ENCODE data around the gene SDC4.
A peak's percentile ranks its signal among the peaks of the same experiment; 100 is the strongest.

Gene SDC4

DNA sequence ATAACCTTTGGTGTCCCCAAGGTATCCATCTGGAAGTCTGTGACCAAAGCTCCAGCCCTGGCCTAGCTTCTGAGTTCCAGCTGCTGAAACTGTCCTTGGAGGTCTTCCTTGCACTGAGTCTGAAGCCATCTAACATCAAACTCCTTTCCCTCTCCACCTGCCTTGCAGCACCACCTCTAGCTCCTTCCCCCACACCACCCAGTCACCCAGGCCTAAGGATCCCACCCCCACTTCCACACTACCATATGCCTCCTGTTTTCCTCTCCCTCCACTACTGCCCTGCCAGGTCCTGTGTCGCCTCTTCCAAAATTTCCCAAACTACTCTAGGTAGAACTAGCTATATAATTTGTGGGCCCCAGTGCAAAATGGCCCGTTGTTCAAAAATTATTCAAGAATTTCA lies 29.3 kb downstream of the SDC4 start:
- no peak for DNase-seq (ENCODE audit: low spot score)

DNA sequence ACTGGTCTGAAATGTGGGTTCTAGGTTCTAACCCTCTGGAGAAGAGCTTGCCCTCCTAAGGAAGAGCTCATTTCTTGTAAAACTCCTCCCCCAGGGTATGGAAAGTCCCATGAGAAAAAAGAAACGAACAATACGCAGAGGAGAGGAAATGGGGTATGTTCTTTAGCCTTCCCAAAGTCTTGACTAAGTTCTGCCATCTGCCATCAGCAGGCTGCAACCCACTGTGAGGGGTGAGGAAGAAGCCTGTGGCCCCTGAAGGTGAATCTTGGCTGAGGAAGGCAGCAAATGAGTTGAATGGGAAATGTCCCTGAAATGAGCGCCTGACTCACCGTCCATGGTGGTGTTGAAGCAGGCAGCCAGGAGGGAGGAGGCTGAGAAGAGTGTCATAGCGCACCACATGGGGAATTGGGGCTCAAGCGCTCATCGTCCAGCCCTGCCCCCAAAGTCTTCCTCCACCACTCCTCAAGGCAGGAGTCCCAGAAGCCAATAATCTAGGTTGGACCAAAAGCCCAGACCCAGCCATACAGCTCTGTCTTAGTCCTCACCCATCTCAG lies 29.8 kb downstream of the SDC4 start:
- DNase-seq (ENCODE audit: low spot score) = no peak

DNA sequence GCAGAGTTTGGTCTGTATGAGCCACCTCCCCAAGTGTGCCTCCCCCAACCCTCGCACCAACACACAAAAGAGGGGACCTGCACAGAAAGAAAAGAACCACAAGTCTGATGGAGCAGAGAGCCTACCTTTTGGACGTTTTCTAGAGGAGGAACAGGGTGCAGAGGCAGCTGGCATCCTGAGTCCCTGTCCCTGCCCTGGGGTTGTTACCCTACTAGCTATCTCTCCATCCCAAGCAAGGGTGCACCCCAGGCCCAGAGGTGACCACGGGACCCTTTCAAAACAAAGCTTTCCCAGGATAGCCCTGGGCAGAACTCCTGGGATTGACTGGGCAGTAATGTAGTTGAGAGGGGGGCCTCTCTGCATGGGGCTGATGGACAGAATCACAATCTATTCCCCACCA lies 30.4 kb downstream of the SDC4 start:
- no peak for DNase-seq (ENCODE audit: low spot score)

DNA sequence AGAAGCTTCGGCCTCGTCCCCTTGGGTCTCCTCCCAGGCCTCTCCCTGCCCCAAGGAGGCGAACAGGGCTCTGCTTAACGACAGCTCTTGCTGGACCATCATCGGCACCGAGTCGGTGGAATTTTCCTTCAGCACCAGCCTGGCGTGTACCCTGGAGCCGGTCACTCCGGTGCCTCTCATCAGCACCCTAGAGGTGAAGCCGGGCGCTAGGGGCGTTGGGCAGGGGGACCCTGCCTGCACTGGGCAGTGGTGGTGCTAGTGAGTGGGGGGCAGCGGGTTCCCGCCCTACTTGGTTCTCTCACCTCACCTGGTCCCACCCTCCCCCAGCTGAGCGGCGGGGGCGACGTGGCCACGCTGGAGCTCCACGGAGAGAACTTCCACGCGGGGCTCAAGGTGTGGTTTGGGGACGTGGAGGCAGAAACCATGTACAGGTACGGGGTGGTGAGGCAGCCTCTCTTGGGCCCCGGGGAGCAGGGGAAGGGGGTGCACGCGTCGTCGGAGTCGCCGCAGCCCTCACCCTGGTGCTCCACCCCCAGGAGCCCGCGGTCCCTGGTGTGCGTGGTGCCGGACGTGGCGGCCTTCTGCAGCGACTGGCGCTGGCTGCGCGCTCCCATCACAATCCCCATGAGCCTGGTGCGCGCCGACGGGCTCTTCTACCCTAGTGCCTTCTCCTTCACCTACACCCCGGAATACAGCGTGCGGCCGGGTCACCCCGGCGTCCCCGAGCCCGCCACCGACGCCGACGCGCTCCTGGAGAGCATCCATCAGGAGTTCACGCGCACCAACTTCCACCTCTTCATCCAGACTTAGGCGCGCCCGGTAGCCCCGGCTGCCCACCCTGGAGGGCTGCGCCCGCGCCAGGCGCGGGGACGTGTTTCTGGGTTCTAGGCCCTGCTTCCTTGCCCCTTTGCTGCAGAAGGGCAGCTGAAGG lies 31.8 kb downstream of the SDC4 start:
- DNase-seq (ENCODE audit: low spot score) = no peak

DNA sequence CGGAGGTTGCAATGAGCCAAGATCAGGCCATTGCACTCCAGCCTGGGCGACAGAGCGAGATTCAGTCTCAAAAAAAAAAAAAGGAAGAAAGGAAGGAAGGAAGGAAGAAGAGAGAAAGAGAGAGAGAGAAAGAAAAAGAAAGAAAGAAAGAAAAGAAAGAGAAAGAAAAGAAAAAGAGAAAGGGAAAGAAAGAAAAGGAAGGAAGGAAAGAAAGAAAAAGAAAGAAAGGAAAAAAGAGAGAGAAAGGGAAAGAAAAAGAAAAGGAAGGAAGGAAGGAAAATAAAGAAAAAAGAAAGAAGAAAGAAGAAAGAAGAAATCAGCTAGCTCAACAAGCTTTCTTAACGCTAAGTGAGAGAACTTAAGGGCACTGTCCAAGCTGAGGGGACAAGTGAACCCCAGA lies 32.6 kb downstream of the SDC4 start:
- DNase-seq (ENCODE audit: low spot score) = no peak

DNA sequence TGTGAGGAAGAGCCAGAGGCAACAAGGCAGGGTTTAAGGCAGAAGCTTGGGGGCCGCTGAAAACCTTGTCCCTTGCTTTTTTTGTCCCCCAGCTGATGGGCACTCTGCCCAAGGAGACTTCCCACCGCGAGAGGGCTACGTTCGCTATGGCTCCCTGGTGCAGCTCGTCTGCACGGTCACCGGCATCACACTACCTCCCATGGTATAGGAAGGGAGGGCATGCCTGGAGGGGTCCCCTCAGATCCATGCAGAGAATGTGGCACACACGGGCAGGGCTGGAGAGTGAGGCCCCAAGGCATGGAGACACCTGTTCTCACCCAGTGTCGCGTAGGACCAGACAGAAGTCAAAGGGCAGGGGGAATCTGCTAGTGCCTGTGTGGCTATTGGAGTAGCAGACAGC lies 34.3 kb downstream of the SDC4 start:
- DNase-seq (ENCODE audit: low spot score) = no peak

DNA sequence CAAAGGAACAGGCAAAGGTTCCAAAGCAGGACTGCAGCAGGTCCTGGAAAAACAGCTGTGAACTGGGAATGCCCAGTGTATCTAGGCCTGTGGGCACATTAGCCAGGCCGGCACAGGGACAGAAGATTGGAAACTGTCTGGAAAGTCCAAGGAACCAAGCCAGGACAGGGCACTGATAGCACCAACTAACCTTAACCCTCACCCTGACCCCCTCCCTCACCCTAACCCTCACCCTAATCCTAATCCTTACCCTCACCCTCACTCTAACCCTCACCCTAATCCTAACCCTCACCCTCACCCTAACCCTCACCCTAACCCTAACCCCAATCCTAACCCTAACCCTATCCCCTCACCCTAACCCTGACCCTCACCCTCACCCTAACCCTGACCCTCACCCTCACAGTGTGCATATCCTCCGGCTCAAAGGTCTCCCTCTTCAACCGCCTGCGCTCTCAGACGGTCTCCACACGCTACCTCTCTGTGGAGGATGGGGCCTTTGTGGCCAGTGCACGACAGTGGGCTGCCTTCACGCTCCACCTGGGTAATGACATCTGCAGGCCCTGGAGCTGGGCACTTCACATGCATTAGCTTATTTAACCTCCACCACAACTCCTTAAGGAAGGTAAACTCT lies 35.0 kb downstream of the SDC4 start:
- DNase-seq (ENCODE audit: low spot score) = no peak

DNA sequence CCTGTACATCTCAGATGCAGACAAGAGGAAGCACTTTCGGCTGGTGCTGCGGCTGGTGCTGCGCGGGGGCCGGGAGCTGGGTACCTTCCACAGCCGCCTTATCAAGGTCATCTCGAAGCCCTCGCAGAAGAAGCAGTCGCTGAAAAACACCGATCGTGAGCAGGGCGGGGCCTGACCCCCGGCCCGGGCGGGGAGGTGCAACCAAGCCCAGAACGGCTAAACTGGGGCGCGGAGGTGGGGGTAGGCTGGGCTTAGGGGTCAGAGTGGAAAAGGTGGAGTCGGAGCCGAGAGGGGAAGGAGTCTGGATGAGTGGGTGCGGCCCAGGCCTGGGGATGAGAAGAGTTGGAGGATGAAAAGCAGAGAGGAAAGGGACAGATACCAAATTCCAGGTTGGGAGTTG lies 36.0 kb downstream of the SDC4 start:
- DNase-seq (ENCODE audit: low spot score) = no peak

DNA sequence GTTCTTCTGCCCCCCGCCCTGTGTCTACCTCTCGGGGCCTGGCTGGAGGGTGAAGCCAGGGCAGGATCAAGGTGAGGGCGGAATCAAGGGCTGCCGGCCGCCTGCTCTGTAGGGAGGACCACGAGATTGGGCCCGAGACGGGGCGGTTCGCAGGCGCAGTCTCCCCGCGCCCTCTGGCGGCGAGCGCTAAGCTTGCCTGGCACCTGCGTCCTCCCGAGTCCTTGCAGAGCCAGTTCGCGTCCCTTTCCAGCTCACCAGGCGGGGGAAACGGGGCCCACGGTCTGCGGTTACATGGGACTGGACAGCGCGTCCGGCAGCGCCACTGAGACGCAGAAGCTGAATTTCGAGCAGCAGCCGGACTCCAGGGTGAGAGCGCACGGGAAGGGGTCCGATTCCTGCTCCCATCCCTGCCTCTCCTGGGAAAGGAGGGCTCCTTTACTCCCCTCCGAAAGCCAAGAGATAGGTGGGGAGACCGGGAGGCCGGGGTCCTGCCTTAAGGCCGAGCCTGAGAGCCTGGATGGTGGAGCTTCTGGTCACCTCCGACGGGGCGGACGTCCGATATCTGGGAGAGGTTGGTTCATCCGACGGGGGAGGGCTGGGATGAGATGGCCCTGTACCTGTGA lies 36.5 kb downstream of the SDC4 start:
- peak; percentile 51 for DNase-seq (ENCODE audit: low spot score)

DNA sequence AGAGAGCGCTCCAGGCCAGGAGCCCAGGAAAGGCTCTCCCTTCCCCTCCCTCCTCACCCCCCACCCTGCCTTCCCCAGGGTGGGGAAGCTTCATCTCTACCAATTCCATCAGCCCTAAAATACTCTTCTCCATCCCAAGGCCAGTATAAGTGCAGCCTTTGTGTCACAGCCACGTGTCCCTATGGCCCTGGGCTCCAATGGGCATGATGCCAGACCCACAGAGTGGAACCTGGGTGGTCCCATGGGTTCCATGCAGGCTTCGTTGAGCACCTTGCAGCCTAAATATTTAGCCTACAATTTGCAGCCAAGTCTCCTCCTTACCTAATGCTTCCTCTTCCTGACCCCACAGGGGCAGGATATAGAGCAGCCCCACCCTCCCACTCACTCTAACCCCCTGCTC lies 39.1 kb downstream of the SDC4 start:
- DNase-seq (ENCODE audit: low spot score) = no peak

DNA sequence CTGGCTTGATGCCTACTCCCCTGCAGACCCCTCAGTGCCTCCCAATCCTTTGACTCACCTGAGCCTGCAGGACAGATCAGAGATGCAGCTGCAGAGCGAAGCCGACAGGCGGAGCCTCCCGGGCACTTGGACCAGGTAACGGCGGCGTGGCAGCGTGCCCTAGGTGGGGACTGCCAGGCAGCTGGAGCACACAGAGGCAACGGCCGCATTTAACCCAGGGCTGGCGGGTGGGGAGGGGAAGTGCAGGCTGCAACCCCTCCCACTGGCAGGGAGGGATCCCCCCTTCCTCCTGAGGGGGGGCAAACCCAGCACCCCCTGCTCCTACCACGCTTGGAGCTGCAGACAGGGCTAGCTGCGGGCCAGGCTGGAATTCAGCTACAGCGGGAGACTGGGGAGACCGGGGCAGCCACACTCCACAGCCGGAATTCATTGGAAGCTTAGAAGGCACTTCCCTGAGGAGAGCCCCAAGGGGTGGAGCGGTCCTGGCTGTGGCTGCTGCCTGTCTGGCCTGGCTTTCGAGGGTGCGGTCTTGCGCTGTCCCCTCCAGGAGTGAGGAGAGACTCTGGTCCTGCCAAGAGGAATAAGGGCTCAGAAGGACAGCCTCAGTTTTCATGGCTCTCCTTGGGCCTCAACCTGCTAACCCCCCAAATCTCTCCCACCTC lies 40.0 kb downstream of the SDC4 start, which contains the start of gene MATN4:
Gene MATN4 (minus strand): TSS at position 183 of the 662 bp plus-strand sequence. CDS start 2,717 bp downstream, outside the sequence.
- DNase-seq (ENCODE audit: low spot score) = no peak

DNA sequence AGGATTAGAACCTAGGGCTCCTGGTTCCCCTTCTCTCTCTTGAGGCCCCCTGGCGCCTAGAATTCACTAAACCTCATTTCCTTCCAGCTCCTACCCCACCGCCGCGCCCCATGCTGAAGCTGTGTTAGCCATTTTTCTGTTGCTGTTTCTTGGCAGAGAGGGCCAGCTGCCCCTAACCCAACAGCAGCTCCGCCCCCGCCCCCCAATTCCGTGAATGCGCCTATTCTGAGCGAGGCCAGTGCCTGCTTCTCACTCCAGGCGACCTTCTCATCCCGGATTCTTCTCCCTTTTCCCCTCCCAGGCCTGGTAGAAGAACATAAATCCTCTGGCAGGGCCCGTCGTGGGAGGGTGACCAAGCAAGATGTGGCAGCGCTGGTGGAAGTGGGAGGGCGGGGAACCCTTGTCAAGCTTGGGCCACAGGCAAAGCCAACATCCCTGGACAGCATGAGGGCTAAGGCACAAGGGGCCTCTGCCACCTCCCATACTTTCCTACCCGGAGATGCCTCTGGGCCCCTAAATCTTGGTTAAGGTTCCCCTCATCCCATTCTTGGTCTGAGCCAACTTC lies 41.1 kb downstream of the SDC4 start:
- no peak for DNase-seq (ENCODE audit: low spot score)

DNA sequence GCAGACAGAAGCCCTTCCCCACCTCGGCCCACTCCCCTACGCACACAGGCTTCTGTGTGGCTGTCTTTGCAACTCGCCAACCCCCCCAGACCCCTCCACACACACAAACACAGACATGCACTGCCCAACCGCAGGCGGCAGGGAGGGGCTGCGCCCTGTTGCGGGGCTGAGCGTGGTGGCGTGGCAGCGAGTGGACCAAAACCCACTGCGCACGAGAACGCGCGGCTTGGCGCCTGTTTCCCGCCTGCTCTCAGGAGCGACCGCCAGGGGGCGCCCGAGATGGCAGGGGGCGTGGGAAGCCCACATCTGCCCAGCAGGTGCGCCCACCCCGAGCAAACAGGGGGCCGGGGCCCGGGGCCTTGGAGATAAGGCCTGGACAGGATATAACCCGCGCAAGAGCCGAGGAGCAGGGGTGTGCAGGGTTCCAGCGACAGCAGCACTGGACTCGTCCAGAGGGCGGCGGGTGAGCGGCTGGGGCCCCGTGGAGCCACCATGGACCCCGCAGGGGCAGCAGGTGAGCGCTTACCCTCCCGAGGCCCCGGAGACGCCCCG lies 41.7 kb downstream of the SDC4 start, which contains the start of gene RBPJL:
Gene RBPJL (plus strand): TSS at position 410 of the 552 bp plus-strand sequence. CDS start 83 bp downstream, at position 493.
- no peak for DNase-seq (ENCODE audit: low spot score)

DNA sequence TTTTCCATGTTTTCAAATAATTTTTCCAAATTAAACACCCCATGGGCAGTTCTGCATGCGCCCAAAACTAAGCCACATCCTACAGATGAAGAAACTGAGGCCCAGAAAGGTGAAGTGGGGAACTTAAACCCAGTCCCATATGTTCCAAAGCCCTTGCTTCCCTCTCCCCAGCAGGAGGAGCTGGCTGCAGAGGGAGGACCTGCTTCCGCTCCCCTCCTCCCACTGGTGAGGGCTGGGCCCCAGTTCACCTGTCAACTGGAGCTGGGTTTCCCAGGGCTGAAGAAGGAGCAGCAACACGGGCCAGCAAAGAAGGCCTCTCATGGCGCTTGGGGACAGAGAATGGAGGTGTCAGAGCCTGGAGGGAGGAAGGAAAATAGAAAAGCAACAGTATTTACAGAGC lies 43.0 kb downstream of the SDC4 start:
- no peak for DNase-seq (ENCODE audit: low spot score)

DNA sequence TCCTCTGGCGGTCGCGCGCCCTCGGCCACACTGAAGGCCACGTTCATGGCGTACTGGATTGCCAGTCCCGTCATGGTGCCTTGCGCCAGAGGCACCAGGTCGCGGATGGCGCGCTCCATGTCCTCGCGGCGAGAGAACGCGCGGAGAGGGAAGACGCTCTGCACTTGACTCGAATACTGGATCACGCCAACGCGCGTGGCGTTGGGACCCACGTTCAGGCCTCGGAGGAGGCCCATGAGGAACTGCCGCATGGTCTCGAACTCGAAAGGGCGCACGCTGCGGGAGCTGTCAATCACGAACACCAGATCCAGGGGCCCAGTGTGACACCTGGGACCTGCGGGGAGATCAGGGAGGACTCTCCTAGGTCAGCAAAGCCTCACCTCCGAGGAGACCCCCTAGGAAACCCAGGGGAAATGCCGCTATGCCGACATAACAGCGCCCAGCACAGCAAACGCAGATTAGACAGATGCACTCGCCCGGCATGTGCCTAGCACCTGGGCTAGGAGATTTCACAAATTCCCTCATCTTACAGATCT lies 43.7 kb downstream of the SDC4 start:
- no peak for DNase-seq (ENCODE audit: low spot score)

DNA sequence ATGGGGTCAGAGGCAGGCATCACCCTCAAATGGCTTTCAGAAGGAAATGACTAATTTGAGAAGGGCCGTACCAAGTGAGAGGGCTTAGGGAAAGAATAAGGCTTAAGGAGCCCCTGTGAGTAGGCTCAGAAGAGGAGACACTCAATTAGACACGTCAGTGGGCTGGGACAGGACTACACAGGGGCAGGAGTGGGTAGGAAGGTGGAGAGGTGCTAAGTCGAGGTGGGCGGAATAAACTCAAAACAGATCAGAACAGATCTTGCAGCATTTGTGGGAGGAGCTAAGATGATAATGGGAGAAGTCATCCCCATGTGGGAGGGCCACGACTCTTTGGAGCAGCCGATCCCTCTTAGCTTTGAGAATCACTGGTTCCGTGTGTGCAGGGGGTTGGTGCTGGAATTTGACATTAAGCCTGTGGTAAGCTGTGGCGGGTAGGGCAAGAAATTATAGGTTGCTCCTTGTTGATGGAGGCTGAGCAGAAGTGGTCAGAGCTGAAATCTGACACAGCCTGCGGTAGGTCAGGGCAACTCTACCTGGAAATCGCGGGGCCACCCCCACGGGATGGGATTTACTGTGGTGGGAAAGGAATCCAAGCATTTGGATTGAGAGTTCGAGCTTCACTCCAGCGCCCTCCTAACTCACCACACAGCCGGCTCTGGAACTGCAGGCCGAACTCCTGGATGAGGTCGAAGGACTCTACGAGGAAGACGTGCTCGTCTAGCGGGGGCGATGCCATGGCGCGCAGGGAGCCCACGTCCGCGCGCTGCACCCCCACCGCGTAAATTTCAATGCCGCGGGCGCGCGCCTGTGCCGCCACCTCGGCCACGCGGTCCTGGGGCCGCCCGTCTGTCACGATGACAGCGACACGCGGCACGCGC lies 44.4 kb downstream of the SDC4 start:
- DNase-seq (ENCODE audit: low spot score) = no peak

DNA sequence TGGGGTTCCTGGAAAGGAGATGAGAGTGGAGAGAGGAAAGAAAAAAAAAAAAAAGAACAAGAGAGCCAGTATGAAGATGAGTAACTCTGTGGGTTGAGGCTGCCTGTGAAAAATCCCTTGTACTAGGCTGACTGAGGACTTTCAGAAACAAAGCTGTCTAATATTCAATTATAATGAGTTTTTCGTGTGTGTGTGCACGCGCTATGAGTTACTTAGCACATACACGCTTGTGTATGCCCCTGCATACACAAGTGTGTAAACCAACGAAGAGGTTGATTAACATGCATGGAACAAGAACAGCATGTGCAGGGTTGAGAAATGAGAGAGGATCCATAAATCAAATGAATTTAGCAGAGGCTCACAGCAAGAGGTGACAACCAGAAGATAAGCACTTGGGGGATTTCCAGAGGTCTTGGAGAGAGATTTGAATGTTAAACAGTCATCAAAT lies 46.4 kb downstream of the SDC4 start:
- no peak for DNase-seq (ENCODE audit: low spot score)

DNA sequence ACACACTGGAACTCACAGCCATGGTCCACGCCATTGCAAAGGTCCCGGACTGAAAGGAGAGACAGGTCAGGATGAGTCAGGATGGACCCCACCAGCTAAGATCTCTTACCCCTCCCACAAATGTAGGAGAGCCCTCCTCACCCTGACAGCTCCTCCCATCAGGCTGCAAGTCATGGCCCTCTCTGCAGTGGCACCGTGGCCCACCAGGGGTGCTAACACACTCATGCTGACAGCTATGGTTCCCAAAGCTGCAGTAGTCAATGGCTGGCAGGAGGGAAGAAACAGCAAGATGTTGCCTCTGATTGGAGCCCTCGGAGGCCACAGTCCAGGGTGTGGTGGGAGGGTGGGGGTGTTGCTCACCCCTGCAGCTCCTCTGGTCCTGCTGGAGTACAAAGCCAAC lies 47.3 kb downstream of the SDC4 start:
- peak; percentile 42 for DNase-seq (ENCODE audit: low spot score)

DNA sequence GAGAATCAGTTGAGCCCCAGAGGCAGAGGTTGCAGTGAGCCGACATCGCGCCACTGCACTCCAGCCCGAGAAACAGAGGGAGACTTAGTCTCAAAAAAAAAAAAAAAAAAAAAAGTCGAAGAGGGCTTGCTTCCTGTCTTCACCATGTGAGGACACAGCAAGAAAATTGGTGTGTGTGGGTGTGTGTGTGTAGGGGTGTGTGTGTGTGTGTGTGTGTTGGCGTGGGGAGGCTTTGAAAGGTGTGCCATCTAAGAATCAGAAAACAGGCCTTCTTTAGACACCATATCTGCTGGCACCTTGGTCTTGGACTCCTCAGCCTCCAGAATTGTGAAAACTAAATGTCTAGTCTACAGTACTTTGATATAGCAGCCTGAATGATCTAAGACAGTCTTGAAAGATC lies 48.4 kb downstream of the SDC4 start:
- DNase-seq (ENCODE audit: low spot score) = no peak

All from kidney tubule cell (primary cell).